H1 (cell line): Measurements from ENCODE around the gene ACSF2.

ENCODE experiments used
- CREB1 ChIP-seq: IDR thresholded peaks from 2 replicates; pipeline ENCODE4 v1.6.1; 2012; ENCODE audit warnings: inconsistent platforms
- CTCF ChIP-seq, 3 experiments: IDR thresholded peaks; 1 replicate in 2 of 3; 2 replicates in 1 of 3; pipeline versions ENCODE4 v1.5.1 to v1.6.1; 2011; ENCODE audit warnings: low read length in 3 of 3, mild to moderate bottlenecking in 3 of 3, inconsistent platforms in 2 of 3, low read depth in 1 of 3, moderate library complexity in 1 of 3; ENCODE audit not compliant: insufficient read depth in 1 of 3; ENCODE audit errors: control extremely low read depth in 1 of 3
- JUN ChIP-seq: IDR thresholded peaks from 2 replicates; pipeline ENCODE4 v1.6.1; 2011; ENCODE audit warnings: low read depth, mild to moderate bottlenecking, improper control_type of control experiment, low read length
- PHF8 ChIP-seq: fragments of 200-600 bp; sonication (generic); conservative IDR thresholded peaks from 2 replicates; pipeline ENCODE4 v1.7.1; 2012; ENCODE audit warnings: low read depth, mild to moderate bottlenecking, inconsistent platforms, low read length, moderate library complexity

- TF ChIP-seq JUN: no peak
- no peak for TF ChIP-seq CREB1
- TF ChIP-seq PHF8: no peak
- no peak for TF ChIP-seq CTCF (IDR thresholded peaks at IDR 0.05; ENCODE audit: control extremely low read depth in 1 of 3, insufficient read depth in 1 of 3, low read depth in 1 of 3, low read length in 3 of 3)
Observed at GRCh38 chr17:50422738-50423137, 3.3 kb upstream of the ACSF2 start.
